ENCODE data around the gene CPNE5.

- TF ChIP-seq, protein P1, sequence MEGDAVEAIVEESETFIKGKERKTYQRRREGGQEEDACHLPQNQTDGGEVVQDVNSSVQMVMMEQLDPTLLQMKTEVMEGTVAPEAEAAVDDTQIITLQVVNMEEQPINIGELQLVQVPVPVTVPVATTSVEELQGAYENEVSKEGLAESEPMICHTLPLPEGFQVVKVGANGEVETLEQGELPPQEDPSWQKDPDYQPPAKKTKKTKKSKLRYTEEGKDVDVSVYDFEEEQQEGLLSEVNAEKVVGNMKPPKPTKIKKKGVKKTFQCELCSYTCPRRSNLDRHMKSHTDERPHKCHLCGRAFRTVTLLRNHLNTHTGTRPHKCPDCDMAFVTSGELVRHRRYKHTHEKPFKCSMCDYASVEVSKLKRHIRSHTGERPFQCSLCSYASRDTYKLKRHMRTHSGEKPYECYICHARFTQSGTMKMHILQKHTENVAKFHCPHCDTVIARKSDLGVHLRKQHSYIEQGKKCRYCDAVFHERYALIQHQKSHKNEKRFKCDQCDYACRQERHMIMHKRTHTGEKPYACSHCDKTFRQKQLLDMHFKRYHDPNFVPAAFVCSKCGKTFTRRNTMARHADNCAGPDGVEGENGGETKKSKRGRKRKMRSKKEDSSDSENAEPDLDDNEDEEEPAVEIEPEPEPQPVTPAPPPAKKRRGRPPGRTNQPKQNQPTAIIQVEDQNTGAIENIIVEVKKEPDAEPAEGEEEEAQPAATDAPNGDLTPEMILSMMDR (conservative IDR thresholded peaks at IDR 0.05 in 1 of 2, IDR thresholded peaks at IDR 0.05 in 1 of 2; ENCODE audit: low read depth in 1 of 2, low read length in 2 of 2): no peak
- TF ChIP-seq EZH2 (IDR thresholded peaks at IDR 0.05; ENCODE audit: low read length, missing control alignments): no peak
Observed at GRCh38 chr6:36784376-36784636, 54.9 kb downstream of the CPNE5 start.
